HEK293T (cell line): ENCODE measurements around the gene ADAMTSL4.

Experiments
- CTCF ChIA-PET: fragments of 350-600 bp; formaldehyde crosslinking; extraction: SDS; loops from one replicate; lab custom pipeline; 2021; ENCODE audit warnings: antibody characterized with exemption, inconsistent platforms; lab: Yijun Ruan, JAX
- POLR2A ChIA-PET: fragments of 350-600 bp; formaldehyde crosslinking; extraction: SDS; loops from one replicate; lab custom pipeline; 2020; ENCODE audit warnings: antibody characterized with exemption, inconsistent platforms; lab: Yijun Ruan, JAX
- DNase-seq: peaks from one replicate; pipeline ENCODE4 v3.0.0; 2012; ENCODE audit warnings: mixed read lengths; ENCODE audit errors: extremely low spot score
- ARNT ChIP-seq: fragments of 450-650 bp; IDR thresholded peaks from 2 replicates; pipeline ENCODE4 v1.6.1; 2017; ENCODE audit warnings: mild to moderate bottlenecking
- BHLHE40 ChIP-seq: fragments of 450-650 bp; IDR thresholded peaks from 2 replicates; pipeline ENCODE4 v1.6.1; 2016; ENCODE audit warnings: mild to moderate bottlenecking, moderate library complexity, borderline replicate concordance
- CTBP1 ChIP-seq: fragments of 450-650 bp; IDR thresholded peaks from 2 replicates; pipeline ENCODE4 v1.6.1; 2016; ENCODE audit warnings: borderline replicate concordance
- ELF4 ChIP-seq: fragments of 450-650 bp; IDR thresholded peaks from 2 replicates; pipeline ENCODE4 v1.6.1; 2017; ENCODE audit warnings: antibody characterized with exemption
- FOXA1 ChIP-seq: fragments of 450-650 bp; IDR thresholded peaks from 2 replicates; pipeline ENCODE4 v1.6.1; 2016; ENCODE audit warnings: mild to moderate bottlenecking
- FOXK2 ChIP-seq: fragments of 450-650 bp; IDR thresholded peaks from 2 replicates; pipeline ENCODE4 v1.6.1; 2016; ENCODE audit warnings: mild to moderate bottlenecking
- FOXM1 ChIP-seq: fragments of 450-650 bp; IDR thresholded peaks from 2 replicates; pipeline ENCODE4 v1.6.1; 2017; ENCODE audit warnings: mild to moderate bottlenecking, borderline replicate concordance
- HDGF ChIP-seq: fragments of 450-650 bp; IDR thresholded peaks from 2 replicates; pipeline ENCODE4 v1.6.1; 2017; ENCODE audit warnings: antibody characterized with exemption, borderline replicate concordance
- L3MBTL2 ChIP-seq: fragments of 450-650 bp; conservative IDR thresholded peaks from 2 replicates; pipeline ENCODE4 v1.6.1; 2016; ENCODE audit warnings: mild to moderate bottlenecking
- LEF1 ChIP-seq: fragments of 450-650 bp; IDR thresholded peaks from 2 replicates; pipeline ENCODE4 v1.6.1; 2017; ENCODE audit warnings: mild to moderate bottlenecking, borderline replicate concordance
- NFRKB ChIP-seq: fragments of 450-650 bp; IDR thresholded peaks from 2 replicates; pipeline ENCODE4 v1.6.1; 2016; ENCODE audit warnings: mild to moderate bottlenecking, moderate library complexity
- PKNOX1 ChIP-seq: fragments of 450-650 bp; IDR thresholded peaks from 2 replicates; pipeline ENCODE4 v1.6.1; 2016
- SP1 ChIP-seq: fragments of 450-650 bp; IDR thresholded peaks from 2 replicates; pipeline ENCODE4 v1.6.1; 2017
- SUZ12 ChIP-seq: fragments of 450-650 bp; IDR thresholded peaks from 2 replicates; pipeline ENCODE4 v1.6.1; 2016; ENCODE audit warnings: mild to moderate bottlenecking
- TARDBP ChIP-seq: fragments of 450-650 bp; IDR thresholded peaks from 2 replicates; pipeline ENCODE4 v1.6.1; 2016
- ZNF384 ChIP-seq: fragments of 450-650 bp; IDR thresholded peaks from 2 replicates; pipeline ENCODE4 v1.6.1; 2016

The ADAMTSL4 gene

DNA sequence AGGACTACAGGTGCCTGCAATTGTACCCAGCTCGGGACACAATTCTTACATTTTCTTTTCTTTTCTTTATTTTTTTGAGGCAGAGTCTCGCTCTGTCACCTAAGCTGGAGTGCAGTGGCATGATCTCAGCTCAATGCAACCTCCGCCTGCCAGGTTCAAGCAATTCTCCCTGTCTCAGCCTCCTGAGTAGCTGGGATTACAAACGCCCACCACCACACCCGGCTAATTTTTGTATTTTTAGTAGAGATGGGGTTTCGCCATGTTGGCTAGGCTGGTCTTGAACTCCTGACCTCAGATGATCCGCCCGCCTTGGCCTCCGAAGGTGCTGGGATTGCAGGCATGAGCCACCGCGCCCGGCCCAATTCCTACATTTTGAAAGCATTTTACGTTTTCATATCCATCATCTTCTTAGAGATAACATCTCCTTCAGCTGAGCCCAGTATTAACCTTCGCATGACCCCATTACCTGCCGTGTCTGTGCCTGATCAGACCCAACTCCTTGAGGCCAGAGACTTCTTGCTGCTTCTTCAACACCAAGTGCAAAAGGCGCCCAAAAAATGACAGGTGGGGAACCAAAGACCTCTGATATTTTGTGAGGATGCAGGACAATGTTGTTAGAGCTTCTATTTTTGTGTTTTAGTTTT, 2.8 kb upstream of the ADAMTSL4 start:
- ChIA-PET CTCF (no interaction called here), POLR2A (interaction anchor here (0.7 kb wide), 1 partner anchor 31 kb away, joined by 3 read pairs; the partner anchor contains the start of gene FALEC)
- TF ChIP-seq ELF4 (no peak), FOXA1 (no peak), ARNT (no peak), PKNOX1 (no peak), L3MBTL2 (no peak), HDGF (no peak), ZNF384 (no peak), CTBP1 (no peak), FOXM1 (no peak)
- no peak for DNase-seq

GRCh38 chr1:150548324-150548631, 930 bp upstream of the ADAMTSL4 start:
- TF ChIP-seq NFRKB: no peak
- no peak for TF ChIP-seq LEF1
- TF ChIP-seq TARDBP: no peak
- no peak for TF ChIP-seq ELF4
- TF ChIP-seq L3MBTL2: no peak
- TF ChIP-seq FOXM1: no peak
- no peak for TF ChIP-seq HDGF
- TF ChIP-seq FOXK2: no peak
- TF ChIP-seq ZNF384: no peak
- no peak for TF ChIP-seq BHLHE40
- TF ChIP-seq SUZ12: no peak
- no peak for TF ChIP-seq ARNT
- no peak for TF ChIP-seq FOXA1
- TF ChIP-seq SP1: no peak
- TF ChIP-seq CTBP1: no peak
- TF ChIP-seq PKNOX1: no peak
- ChIA-PET CTCF (interaction anchor here (0.6 to 3.7 kb wide), 7 partner anchors 11 to 327 kb away, joined by 3 to 19 read pairs (median 7); no protein-coding TSS in a partner anchor), POLR2A (interaction anchor here (0.8 to 1.4 kb wide), 6 partner anchors 14 to 81 kb away, joined by 3 to 6 read pairs (median 4); partner anchors contain the start of genes ENSA, FALEC and MCL1)

DNA sequence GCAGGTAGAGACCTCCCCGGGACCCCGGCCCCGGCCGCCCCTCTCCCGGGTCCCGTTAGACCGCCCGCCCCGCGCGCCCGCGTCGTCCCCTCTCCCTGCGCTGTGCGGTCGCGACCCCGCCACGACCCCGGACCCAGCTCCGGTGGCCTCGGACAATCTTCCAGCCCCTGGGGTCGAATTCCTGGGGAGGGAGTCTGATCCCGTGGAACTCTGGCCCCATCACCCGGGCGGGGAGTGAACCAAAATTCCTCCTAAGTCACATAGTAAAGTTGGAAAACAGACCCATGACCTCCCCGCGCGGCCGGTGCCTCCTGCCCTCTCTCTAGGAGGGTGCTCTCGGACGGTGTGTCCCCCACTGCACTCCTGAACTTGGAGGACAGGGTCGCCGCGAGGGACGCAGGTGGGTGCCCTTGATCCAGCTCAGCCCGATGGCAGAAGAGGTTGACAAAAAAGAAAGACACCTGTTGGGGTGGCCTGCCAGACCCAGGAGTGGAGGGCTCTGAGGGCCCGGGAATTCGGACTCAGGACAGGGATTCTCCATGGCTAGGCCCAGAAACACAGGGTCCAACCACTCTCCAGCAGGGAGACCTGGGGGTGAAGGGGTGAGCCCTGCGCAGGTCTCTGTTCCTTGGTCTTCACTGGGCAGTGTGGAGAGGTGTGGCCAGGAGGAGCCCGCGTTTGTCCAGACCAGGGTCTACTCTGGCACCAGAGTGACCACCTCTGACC, 451 bp downstream of the ADAMTSL4 start:
- POLR2A ChIA-PET: interaction anchor here (0.9 to 1.5 kb wide), 6 partner anchors 13 to 30 kb away, joined by 3 to 5 read pairs (median 4); partner anchors contain the start of gene MCL1
- CTCF ChIA-PET: interaction anchor here (0.6 to 3.7 kb wide), 5 partner anchors 11 to 1425 kb away, joined by 3 to 19 read pairs (median 3); no protein-coding TSS in a partner anchor
- no peak for DNase-seq
- TF ChIP-seq TARDBP (no peak), ARNT (no peak), SUZ12 (no peak), FOXK2 (no peak), HDGF (no peak), ZNF384 (no peak), BHLHE40 (no peak), CTBP1 (no peak)

More at GRCh38 chr1:150548324-150548631, 930 bp upstream of the ADAMTSL4 start:
- no peak for DNase-seq

- TF ChIP-seq FOXM1 (no peak), ELF4 (no peak), LEF1 (no peak), ZNF384 (no peak), FOXA1 (no peak), L3MBTL2 (no peak), SP1 (no peak), NFRKB (no peak), PKNOX1 (no peak), ARNT (no peak)
- CTCF ChIA-PET: interaction anchor here (3.7 kb wide), 1 partner anchor 10 kb away, joined by 19 read pairs; no protein-coding TSS in a partner anchor
- no peak for DNase-seq
- POLR2A ChIA-PET: interaction anchor here (0.9 to 2.2 kb wide), 4 partner anchors 12 to 79 kb away, joined by 3 to 9 read pairs (median 4); partner anchors contain the start of genes ENSA and MCL1
Measured at GRCh38 chr1:150550222-150551050, 1.2 kb downstream of the ADAMTSL4 start.

DNA sequence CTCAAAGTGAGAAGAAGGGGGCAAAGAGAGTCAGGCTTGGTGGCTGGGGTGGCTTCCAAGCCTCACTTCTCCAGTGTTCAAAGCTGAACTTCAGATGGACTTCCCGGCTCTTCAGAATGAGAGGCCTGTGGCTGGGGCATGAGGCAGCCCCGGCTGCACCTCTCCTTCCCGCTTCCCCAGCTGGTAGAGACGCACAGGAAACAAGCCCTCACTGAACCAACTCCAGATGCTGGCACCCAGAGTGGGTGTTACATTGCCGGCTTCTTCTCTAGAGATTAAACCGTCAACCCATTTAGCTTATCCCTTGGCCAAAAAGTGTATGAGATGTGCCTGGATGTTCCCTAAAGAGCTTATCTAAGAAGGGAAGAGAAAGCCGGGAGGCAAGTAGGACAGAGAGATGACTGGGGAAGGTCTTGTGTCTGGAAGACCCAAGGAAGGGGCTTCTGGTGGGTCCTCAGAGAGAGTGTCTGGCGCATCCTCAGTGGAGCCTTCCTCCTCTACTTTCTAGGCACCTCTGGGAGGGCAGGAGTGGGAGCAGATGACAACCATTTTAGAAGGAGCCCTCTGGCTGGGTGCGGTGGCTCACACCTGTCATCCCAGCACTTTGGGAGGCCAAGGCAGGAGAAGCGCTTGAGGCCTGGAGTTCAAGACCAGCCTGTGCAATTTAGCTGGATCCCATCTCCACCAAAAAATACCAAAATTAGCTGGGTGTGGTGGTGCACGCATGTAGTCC, 2.0 kb downstream of the ADAMTSL4 start:
- ChIA-PET POLR2A (interaction anchor here (0.8 to 2.2 kb wide), 7 partner anchors 11 to 78 kb away, joined by 3 to 9 read pairs (median 4); partner anchors contain the start of genes ENSA, FALEC and MCL1), CTCF (interaction anchor here (0.8 to 3.7 kb wide), 3 partner anchors 9 to 261 kb away, joined by 3 to 19 read pairs (median 10); no protein-coding TSS in a partner anchor)
- TF ChIP-seq ELF4 (no peak), PKNOX1 (no peak), ARNT (no peak), SP1 (no peak), LEF1 (no peak), L3MBTL2 (no peak), ZNF384 (no peak), TARDBP (no peak), FOXK2 (no peak), CTBP1 (no peak), HDGF (no peak), FOXM1 (no peak), FOXA1 (no peak), SUZ12 (no peak), NFRKB (no peak), BHLHE40 (no peak)
- DNase-seq: no peak
